ENCODE results near the gene TBC1D20. TPM values are rescaled to one million over a fixed set of nuclear protein-coding genes. Genes with fewer than 3 reads are reported as not detected.

Gene TBC1D20
- total and polyA plus RNA-seq, 2 experiments from 2014 or later: 31.0 to 51.4 TPM

- peak overlapping the region; percentile 76 for H3K27ac ChIP-seq
- WGBS, 2 experiments (ENCODE audit: low coverage in 1 of 2, low lambda C conversion rate in 2 of 2, missing lambda C conversion rate in 2 of 2): 50 to 58% methylated on average over 3 of the region's 3 CpGs
- TF ChIP-seq EZH2 (IDR thresholded peaks at IDR 0.05; ENCODE audit: insufficient read depth, poor library complexity, severe bottlenecking): no peak
- TF ChIP-seq EZH2phosphoT487 (IDR thresholded peaks at IDR 0.05; ENCODE audit: insufficient read depth, low read depth): no peak
Observed at GRCh38 chr20:444117-444516, 18.2 kb downstream of the TBC1D20 start.

DNA sequence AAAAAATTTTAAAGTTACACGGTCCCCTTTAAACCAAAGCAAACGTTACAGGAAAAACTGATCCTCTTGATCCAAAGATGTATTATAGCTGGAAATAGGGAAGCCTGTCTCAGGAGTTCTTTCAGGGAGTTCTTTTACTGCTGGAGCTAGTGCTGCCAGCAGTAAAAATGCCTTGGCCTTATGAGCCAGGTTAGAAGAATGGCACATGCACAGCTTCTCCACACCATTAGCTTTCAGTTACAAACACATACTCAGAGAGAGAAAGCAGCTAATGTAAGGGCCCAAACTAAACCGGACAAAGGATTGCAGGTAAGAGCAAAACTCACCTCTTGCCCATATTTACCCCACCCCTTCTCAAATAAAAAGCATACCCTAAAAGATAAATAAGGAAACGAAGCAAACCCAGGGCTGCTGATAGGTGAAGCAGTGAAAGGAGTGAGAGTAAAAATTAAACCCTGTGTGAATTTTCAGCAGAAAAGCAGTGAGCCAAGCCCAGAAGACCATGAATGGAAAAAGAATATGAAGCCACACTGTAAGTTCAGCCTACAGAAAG lies 19.0 kb downstream of the TBC1D20 start:
- H3K4me3 ChIP-seq: no peak overlapping the region
- no peaks in the 10 kb centered on the region for H3K9me2 ChIP-seq (ENCODE audit: insufficient read depth)
- in situ Hi-C loops (cut with MboI): no loop called here
- peaks cover 85% of the 10 kb centered on the region for H3K79me2 ChIP-seq (ENCODE audit: insufficient read depth)
- 84 to 89% methylated on average over 4 of the region's 4 CpGs for WGBS, 2 experiments (ENCODE audit: low coverage in 1 of 2, low lambda C conversion rate in 2 of 2, missing lambda C conversion rate in 2 of 2)
- H4K20me1 ChIP-seq (ENCODE audit: insufficient read depth): peaks cover 18% of the 10 kb centered on the region
- no peak overlapping the region for H3K4me2 ChIP-seq (ENCODE audit: unreplicated experiment)
- peaks cover 38% of the 10 kb centered on the region for H3F3A ChIP-seq (ENCODE audit: insufficient read depth)
- H3K9ac ChIP-seq: no peak overlapping the region
- no peak overlapping the region for H2AFZ ChIP-seq
- TF ChIP-seq EZH2phosphoT487 (IDR thresholded peaks at IDR 0.05; ENCODE audit: insufficient read depth, low read depth): no peak
- no peak for TF ChIP-seq EZH2 (IDR thresholded peaks at IDR 0.05; ENCODE audit: insufficient read depth, poor library complexity, severe bottlenecking)
- peaks cover 23% of the 10 kb centered on the region for H3K4me1 ChIP-seq (ENCODE audit: insufficient read depth)
- H3K27ac ChIP-seq: no peak overlapping the region; the same call in 1 of the 2 replicates
- no peaks in the 10 kb centered on the region for H3K9me3 ChIP-seq (ENCODE audit: low read depth)
- DNase-seq: no peak
- peaks cover 52% of the 10 kb centered on the region for H3K36me3 ChIP-seq (ENCODE audit: low read depth)
- no peaks in the 10 kb centered on the region for H3K27me3 ChIP-seq (replicated peaks; ENCODE audit: insufficient read depth)

More at GRCh38 chr20:444117-444516, 18.2 kb downstream of the TBC1D20 start:
- H3F3A ChIP-seq (ENCODE audit: insufficient read depth): peaks cover 38% of the 10 kb centered on the region
- no peak overlapping the region for H3K4me2 ChIP-seq (ENCODE audit: unreplicated experiment)
- peaks cover 23% of the 10 kb centered on the region for H3K4me1 ChIP-seq (ENCODE audit: insufficient read depth)
- peaks cover 49% of the 10 kb centered on the region for H3K36me3 ChIP-seq (ENCODE audit: low read depth)
- peak; percentile 47 for DNase-seq
- H2AFZ ChIP-seq: no peak overlapping the region
- H3K9me3 ChIP-seq (ENCODE audit: low read depth): no peaks in the 10 kb centered on the region
- H3K4me3 ChIP-seq: no peak overlapping the region
- in situ Hi-C loops (cut with MboI): no loop called here
- peak overlapping the region; percentile 51 for H3K9ac ChIP-seq
- no peaks in the 10 kb centered on the region for H3K27me3 ChIP-seq (replicated peaks; ENCODE audit: insufficient read depth)
- peaks cover 93% of the 10 kb centered on the region for H3K79me2 ChIP-seq (ENCODE audit: insufficient read depth)
- H4K20me1 ChIP-seq (ENCODE audit: insufficient read depth): peaks cover 18% of the 10 kb centered on the region
- H3K9me2 ChIP-seq (ENCODE audit: insufficient read depth): no peaks in the 10 kb centered on the region

GRCh38 chr20:440636-441035 lies 21.7 kb downstream of the TBC1D20 start:
- Histone ChIP-seq H3K36me3 (ENCODE audit: low read depth) (peaks cover 68% of the 10 kb centered on the region), H3K9ac (no peak overlapping the region), H2AFZ (no peak overlapping the region), H3K4me2 (ENCODE audit: unreplicated experiment) (no peak overlapping the region), H3K27me3 (replicated peaks; ENCODE audit: insufficient read depth) (no peaks in the 10 kb centered on the region), H3F3A (ENCODE audit: insufficient read depth) (peaks cover 30% of the 10 kb centered on the region), H3K27ac (no peak overlapping the region), H4K20me1 (ENCODE audit: insufficient read depth) (peaks cover 10% of the 10 kb centered on the region), H3K4me1 (ENCODE audit: insufficient read depth) (peaks cover 22% of the 10 kb centered on the region), H3K9me3 (ENCODE audit: low read depth) (no peaks in the 10 kb centered on the region), H3K79me2 (ENCODE audit: insufficient read depth) (peaks cover 58% of the 10 kb centered on the region), H3K4me3 (no peak overlapping the region), H3K9me2 (ENCODE audit: insufficient read depth) (no peaks in the 10 kb centered on the region)
- in situ Hi-C loops (cut with MboI): no loop called here
- peak; percentile 27 for DNase-seq
- TF ChIP-seq EZH2 (IDR thresholded peaks at IDR 0.05; ENCODE audit: insufficient read depth, poor library complexity, severe bottlenecking): no peak
- no peak for TF ChIP-seq EZH2phosphoT487 (IDR thresholded peaks at IDR 0.05; ENCODE audit: insufficient read depth, low read depth)
- WGBS, 2 experiments (ENCODE audit: low coverage in 1 of 2, low lambda C conversion rate in 2 of 2, missing lambda C conversion rate in 2 of 2): 82 to 86% methylated on average over 13 of the region's 13 CpGs

GRCh38 chr20:440148-440547 lies 22.2 kb downstream of the TBC1D20 start:
- H3K4me3 ChIP-seq: no peak overlapping the region
- no peaks in the 10 kb centered on the region for H3K9me2 ChIP-seq (ENCODE audit: insufficient read depth)
- H2AFZ ChIP-seq: no peak overlapping the region
- H3K27ac ChIP-seq: no peak overlapping the region
- peaks cover 18% of the 10 kb centered on the region for H3K4me1 ChIP-seq (ENCODE audit: insufficient read depth)
- H3K9me3 ChIP-seq (ENCODE audit: low read depth): no peaks in the 10 kb centered on the region
- WGBS, 2 experiments (ENCODE audit: low coverage in 1 of 2, low lambda C conversion rate in 2 of 2, missing lambda C conversion rate in 2 of 2): 95 to 99% methylated on average over 7 of the region's 7 CpGs
- peaks cover 54% of the 10 kb centered on the region for H3K79me2 ChIP-seq (ENCODE audit: insufficient read depth)
- DNase-seq: no peak
- H3K36me3 ChIP-seq (ENCODE audit: low read depth): peaks cover 73% of the 10 kb centered on the region
- no peaks in the 10 kb centered on the region for H3K27me3 ChIP-seq (replicated peaks; ENCODE audit: insufficient read depth)
- in situ Hi-C loops (cut with MboI): no loop called here
- no peak overlapping the region for H3K9ac ChIP-seq
- no peak overlapping the region for H3K4me2 ChIP-seq (ENCODE audit: unreplicated experiment)
- peaks cover 30% of the 10 kb centered on the region for H3F3A ChIP-seq (ENCODE audit: insufficient read depth)
- TF ChIP-seq EZH2 (IDR thresholded peaks at IDR 0.05; ENCODE audit: insufficient read depth, poor library complexity, severe bottlenecking) (no peak), EZH2phosphoT487 (IDR thresholded peaks at IDR 0.05; ENCODE audit: insufficient read depth, low read depth) (no peak)
- H4K20me1 ChIP-seq (ENCODE audit: insufficient read depth): peaks cover 5% of the 10 kb centered on the region

All from GM23248 (cell line).